Femur (tissue), 1 donor: ENCODE data around the gene XPNPEP3.
"Not testable (repeated sequence)": the region's sequence is repeated elsewhere in the genome, so short reads cannot be mapped to it uniquely, and the experiment has no call there.

ENCODE experiments used
- DNase-seq: peaks from one replicate; pipeline ENCODE4 v3.0.0-alpha.2; 2017

Gene XPNPEP3

DNA sequence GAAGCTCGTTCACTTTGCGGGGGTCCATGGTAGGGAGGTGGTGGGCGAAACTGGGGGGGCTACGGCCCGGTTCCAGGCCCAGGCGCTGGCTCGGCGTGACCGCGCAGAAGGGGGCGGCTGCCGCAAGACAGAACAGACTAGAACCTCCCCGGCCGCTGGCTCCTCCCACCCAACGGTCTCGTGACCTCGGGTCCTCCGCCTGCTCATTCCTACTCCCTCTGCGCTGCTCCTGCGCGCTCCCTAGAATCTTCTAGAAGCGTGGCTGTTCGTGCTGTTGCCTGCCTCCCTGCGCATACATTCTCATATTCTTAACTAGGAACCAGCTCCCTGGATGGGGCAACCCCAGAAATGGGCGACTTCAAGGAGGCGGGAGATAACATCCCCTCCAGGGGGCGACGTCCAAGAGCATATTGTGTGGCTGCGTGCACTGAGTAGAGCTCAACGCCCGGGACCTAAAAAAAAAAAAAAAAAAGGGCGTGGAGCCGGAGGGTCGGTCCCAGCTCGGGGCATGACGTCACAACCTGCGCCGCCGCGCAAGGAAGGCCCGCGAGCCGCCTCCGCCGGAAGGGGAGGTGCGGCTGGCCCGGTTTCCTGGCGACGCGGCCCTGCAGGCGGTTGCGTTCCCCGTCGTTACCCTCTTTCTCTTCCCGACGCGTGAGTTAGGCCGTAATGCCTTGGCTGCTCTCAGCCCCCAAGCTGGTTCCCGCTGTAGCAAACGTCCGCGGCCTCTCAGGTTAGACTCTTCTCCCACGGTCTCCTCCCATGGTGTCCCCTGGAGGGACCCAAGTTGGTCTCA, at the start of gene XPNPEP3, which contains the start of gene ST13:
TSS of gene XPNPEP3 (plus strand) at position 636 of the 796 bp plus-strand sequence. CDS start at position 670, 34 bp downstream.
TSS of gene ST13 (minus strand) at position 127 of the 796 bp plus-strand sequence. CDS start at position 28, 99 bp downstream.
- peak; percentile 98 for DNase-seq

DNA sequence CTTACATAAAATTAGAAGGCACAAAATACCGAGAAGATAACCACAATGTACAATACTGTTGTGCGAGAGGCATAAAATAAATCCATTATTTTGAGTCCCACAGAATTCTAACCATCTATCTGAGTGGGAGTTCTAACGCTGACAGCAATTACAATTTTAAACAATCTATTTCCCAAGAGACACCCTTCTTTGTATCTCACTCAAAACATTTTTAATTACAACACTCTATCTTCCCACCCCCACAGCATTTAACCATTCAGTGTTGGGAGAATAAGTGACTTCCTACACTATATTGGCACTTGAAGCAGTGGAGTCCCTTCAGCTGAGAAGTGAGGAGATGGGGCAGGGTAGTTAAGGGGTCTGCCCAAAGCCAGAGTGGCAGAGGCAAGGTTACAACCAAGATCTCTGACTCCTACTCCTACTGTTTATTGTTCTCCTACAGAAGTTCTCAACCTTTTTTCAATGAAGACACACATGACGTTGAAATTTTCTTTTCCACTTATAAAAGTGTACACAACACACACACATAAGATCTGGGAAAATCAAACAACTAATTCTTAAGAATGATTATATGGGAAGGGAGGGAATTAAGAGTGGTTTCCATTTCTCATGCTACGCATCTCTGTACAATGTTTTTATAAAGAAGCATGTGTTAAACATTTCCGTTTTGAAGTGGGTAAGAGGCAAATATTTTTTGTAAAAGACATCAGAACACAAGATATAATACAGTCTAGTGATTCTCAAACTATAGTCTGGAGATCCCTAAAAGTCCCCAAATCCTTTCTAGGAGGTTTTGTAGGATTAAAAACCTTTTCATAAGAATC, 48.7 kb upstream of the XPNPEP3 start:
- no peak for DNase-seq

DNA sequence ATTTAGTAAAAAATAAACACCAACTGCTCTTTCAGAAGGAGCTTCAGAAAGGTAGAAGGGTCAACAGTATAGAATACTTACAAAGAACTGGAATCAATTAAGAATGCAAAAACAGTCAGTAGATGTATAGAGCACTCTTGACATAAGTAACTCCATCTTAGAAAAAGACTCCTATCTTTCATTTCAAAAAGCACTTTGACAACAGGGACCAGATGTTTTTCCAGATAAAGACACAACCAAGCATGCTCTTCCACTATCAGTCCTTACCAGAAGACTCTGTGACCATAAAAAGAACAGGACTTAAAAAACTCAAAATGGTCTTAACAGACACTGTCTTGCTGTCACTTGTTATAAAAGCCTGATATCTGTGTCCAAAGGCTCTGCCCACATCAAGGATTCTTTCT, 43.0 kb upstream of the XPNPEP3 start:
- no peak for DNase-seq

DNA sequence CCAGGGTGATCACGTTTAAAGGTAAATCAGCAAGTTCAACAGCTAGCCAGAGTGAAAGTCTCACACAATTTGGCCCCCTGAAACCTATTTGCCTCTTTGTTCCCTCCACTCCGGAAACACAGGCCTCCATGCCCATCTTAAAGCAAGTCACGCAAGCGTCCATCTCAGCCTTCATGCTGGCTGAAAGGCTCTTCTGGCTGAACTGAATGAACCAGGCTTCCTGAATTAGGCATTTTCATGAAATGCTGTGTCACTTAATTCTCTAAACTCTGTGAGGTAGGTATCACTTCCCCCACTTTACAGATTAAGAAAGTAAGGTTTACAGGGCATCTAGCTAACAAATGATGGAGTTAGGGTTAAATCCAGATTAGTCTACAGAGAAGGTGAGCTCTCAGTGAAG, 39.2 kb upstream of the XPNPEP3 start:
- no peak for DNase-seq

DNA sequence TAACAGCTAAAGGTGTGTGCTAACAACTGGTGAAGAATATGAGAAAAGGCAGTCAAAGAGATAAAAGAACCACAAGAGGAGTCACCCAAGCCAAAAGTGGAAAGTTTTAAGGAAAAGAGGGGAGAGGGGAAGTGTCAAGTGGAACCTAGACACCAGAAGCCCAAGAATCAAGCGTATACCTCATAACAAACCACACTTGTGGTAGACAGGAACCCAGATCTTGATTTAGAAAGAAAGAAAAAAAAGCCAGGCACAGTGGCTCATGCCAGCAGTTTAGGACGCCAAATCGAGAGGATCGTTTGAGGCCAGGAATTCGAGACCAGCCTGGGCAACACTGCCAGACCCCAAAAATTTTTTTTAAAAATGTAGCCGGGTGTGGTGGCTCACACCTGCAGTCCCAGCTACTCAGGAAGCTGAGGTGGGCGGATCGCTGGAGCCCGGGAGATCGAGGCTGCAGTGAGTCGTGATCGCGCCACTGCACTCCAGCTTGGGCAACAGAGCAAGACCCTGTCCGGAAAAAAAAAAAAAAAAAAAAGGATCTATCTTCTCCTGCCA, 38.7 kb upstream of the XPNPEP3 start:
- DNase-seq: no peak

DNA sequence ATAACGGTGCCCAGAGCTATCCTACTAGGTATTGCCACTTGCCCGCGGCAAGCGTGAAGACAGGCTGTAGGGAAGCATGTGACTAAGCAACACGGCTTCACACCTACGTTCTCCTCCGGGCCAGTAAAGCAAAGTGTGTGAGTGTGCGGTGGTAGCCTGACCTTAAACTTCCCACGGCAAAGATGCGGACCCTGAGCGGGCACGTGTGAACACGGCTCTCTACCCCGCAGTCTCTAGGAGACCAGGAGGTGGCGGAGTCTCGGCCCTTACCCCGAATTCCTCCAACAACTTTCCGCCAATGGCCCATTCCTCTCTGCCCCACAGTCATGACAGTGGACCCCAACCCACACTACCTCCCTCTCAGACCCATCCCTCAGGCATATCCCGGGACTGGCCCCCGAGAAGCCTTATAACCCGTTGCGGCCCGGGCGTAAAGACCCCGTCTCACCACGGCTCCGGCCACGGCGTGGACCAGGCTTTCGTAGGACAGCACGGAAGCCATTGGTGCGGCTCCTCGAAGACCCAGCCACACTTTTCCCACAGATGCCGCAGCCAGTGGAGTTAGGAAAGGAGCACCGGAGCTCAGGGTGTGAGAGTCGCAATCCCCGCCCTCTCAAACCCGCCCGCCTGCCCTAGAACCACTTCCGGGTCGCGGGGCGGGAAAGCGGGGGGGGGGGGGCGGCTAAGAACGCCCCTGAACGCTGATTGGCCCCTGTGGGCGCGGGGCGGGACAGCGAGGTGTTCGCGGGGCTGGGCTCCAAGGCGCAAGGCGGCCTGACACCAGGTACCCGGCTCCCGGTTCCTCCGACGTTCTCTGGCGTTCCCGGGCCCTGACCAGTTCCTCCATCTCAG, 38.0 kb upstream of the XPNPEP3 start, which contains the start of gene SLC25A17:
TSS of gene SLC25A17 (minus strand) at position 600 of the 852 bp plus-strand sequence. CDS start at position 502, 98 bp downstream.
- peak; percentile 95 for DNase-seq

DNA sequence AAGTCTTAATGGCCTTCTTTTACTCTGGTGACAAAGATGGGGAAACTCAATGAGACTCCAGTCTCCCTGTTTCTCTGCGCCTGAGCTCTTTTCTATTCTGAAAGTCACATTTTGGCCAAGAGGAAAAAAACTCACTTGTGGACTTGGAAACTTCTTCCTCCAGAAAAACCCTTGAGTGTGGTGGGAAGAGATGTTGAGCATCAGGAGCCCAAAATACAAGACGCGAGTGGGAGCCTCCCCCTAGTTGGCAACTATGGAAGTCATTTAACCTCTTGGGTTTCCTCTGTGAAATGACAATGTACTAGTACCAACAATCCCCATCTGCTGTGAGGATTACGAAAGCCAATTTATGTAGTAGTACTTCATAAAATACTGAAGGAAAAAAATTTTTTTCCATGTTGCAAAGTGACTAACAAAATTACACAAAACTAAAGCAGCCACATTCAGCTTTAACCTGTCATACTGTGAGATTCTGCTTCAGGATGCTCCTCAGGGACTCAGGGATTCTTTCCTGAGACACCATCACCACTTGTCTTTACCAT, 37.3 kb upstream of the XPNPEP3 start:
- DNase-seq: no peak

DNA sequence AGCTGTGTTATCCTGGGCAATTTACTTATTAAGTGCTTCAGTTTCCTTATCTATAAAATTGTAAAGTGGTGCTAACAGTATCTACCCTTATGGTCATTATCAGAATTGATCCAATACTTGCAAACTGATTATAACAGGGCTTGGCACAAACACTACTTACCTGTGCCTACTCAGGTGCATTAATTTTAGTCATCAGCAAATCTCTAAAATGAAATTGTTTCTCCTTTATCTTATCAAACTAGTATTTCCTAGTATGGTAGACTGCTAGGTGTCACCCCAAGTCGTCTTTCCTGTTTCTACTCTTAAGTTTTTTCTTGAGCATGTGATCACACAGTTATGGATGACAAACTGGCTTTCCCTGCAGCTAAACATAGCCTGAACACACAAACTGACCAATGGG, 33.5 kb upstream of the XPNPEP3 start:
- no peak for DNase-seq

DNA sequence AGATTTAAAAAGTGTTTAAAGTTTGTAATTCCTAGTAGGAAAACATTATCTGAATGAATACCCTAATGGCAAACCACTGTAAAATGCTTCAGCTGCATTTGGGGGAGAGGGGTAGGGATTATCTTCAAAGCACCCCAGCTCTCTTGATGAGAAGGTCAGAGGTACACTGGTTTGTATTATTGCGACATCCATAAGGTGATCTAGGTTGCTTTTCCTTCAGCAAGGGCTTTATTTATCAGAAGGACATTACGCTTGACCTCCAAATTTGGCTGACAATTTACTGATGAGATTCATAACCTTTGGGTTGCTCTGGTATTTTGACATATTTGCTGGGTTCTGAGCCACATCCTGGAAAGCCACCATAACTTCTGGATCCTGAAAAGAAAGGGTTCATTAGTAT, 30.7 kb upstream of the XPNPEP3 start:
- not testable (repeated sequence) for DNase-seq

DNA sequence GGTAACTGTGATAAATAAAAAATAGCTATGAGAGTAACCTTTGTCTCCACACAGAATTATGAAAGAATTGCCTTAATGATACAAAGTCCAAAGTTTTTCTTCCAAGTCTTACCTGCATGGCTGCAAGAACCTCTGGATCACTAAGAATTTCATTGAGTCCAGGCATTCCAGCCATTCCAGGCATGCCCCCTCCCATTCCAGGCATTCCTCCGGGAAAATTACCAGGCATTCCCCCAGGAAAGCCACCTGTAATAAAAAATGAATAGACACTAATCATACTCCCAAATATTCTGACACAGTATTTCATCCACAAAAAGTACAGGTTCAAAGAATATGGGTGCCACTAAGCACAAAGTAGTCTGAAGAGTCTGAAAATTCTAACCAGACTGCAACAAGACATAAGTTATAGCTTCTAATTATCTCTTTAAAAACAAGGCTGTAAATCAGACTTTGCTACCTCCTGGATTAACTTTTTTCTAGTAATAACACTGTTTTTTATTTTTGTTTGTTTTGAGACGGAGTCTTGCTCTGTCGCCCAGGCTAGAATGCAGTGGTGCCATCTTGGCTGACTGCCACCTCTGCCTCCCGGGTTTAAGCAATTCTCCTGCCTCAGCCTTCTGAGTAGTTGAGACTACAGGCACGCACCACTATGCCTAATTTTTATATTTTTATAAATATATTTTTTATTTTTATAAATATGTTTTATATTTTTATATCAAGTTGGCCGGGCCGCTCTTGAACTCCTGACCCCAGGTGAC, 29.8 kb upstream of the XPNPEP3 start:
- no peak for DNase-seq

DNA sequence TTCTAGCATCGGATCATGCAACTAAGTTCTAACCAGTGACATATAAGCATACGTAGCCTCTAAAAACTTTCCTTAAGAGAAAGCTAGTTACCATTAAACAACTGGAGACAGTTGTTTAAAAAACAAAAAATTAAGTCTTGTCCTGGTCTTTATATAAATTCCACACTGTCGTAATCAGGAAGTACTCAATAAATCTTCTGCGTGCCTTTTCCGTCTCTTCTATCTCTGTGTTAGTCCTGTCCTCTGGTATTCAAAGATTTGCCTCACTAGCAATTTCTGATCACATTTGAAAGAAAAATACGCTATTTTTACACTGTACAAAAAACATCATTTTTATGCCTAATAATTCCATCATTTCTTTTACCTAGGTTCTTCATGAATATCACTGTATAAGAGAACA, 27.8 kb upstream of the XPNPEP3 start:
- no peak for DNase-seq

DNA sequence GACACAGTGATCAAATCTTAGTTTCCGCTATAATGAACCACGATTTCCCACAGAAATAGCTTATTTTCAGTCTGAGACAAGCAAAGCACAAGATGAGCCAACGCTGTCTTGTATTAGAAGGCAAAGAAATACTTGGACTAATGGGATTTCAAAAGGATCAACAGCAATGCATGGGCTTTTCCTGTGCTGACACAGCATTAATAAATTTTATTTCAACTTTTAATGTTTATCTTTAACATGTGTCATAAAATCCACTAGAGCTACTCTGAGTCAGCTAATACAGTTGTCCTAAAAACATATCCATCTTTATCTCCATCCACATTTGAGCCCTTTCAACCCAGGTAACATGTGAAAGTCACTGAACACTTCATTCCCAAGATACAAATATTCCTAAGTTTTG, 22.3 kb upstream of the XPNPEP3 start:
- DNase-seq: no peak

DNA sequence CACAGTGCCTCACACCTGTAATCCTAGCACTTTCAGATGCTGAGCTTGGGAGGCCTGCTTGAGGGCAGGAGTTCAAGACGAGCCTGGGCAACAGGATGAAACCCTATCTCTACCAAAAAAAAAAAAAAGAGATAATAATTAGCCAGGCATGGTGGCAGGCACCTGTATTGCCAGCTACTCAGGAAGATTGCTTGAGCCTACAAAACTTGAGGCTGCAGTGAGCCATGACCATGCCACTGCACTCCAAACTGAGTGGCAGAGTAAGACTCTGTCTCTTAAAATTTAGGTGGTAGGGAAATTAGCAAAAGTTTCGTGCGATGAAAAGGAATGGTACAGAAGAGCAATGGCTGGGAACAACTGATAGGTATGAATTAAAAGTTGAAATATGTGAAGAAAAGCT, 18.5 kb upstream of the XPNPEP3 start:
- no peak for DNase-seq

DNA sequence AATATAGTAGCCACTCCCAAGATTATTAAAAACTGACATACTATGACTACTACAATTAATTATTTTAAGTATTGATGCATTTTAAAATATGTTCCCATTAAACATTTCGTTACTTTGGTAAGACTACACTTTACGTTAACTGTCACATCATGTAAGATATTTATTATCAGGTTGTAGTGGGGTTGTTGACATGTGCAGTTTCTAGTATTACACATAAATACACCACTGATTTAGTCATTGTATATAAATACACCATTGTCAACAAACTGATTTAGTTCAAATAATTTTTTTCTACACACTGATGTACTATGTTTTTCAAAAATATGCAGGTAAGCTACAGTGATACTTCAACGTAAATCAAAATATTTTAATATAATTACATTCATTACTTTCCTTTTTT, 12.0 kb upstream of the XPNPEP3 start:
- no peak for DNase-seq

DNA sequence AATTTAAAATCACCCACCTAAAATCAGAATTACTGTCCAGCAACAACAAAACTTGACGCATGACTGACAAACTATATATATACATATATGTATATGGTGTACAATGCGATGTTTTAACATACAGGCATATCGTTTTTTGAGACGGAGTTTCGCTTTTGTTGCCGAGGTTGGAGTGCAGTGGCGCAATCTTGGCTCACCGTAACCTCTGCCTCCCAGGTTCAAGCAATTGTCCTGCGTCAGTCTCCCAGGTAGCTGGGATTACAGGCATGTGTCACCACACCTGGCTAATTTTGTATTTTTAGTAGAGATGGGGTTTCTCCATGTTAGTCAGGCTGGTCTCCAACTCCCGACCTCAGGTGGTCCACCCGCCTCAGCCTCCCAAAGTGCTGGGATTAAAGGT, 11.1 kb upstream of the XPNPEP3 start:
- not testable (repeated sequence) for DNase-seq

DNA sequence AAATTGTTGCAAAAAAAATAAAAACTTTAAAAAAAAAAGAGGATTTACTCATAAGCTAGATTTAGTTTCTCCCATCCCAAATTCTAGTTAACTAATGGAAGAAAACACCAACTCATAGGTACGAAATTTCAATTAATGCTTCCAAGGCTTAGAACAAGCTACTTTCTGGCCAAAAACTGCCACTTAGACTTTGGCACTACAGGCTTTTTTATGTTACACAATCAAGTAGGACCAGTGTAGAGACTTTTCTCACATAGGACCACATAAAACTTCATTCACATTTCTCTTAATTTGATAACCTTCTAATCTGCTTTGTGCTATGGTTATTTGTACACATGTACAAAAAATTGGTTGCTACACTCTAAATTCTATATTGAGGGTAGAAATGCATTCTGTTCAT, 3.6 kb upstream of the XPNPEP3 start:
- no peak for DNase-seq

DNA sequence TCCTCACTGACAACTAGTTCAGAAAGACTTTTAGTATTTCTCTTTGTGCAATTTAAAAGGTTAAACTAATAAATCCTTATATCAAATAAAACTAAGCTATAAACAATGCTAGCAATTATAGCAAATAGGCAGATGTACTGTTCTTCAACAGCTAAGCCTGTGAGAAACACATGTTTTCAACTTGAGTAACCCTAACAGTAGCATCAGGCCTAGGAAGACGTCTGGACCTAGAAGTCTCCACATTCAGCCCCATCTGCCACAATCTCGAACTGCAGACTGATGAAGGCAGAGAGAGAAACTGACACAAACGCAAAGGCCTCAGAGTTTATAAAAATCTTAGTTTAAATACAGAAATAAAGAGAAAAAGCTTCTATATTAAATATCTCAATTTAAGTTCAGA, 3.0 kb upstream of the XPNPEP3 start:
- no peak for DNase-seq

DNA sequence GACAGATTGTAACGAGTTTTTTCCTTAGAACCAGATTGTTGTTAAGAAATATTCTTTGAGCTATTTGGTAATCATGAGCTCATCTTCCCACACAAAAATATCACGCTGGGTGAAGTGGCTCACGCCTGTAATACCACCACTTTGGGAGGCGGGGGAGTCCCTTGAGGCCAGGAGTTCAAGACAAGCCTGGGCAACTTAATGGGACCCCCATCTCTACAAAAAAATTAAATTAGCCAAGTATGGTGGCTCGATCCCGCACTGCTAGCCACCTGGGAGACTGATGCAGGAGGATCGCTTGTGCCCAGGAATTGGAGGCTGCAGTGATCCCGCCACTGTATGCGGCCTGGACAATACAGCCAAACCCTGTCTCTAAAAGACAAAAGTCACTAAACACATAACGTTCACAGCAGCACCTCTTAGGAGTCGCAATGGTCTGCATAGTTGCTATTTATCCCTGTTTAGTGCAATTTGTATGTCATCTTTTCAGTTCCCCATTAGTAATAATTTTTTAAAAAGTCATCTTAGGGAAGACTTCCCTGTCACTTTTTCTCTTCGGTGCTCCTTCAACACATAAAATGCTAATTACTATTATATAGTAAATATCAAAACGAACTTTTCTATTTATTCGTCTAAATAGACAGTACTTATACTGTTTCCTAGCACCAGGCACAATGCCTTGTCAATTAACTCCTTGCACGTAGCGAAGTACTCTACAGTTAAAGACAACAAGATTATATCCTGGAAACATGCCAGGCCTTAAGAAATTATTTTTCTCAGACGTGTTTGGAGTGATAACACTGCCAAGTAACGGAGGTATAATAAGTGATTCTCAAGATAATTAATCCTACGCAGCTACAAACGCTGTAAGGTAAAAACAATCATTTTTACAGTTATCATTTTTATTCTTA, 1.6 kb upstream of the XPNPEP3 start:
- peak; percentile 13 for DNase-seq

DNA sequence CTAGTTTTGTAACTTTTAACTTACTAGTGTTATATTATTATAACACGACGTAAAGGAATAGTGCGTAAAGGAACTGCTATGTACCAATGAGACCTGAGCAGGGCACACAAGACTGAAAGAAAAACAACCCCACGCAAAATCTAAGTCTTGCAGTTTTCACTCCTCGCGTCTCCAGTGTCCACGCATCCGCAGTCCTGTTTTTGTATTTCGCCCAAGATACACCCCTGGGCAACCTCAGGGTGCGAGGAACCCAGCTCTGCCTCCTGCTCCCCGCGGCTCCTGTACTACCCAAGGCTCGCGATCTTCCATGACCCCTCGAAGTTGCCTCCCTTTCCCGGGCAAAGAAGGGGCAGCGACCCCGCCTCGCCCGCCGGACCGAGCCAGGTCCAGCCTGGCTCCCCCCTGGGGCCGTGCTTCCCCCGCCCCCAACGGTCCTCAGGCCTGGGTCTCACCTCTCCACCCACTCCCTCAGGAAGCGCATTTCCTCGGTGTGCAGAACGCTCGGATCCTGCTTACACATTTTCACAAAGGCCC, 902 bp upstream of the XPNPEP3 start:
- peak; percentile 48 for DNase-seq

DNA sequence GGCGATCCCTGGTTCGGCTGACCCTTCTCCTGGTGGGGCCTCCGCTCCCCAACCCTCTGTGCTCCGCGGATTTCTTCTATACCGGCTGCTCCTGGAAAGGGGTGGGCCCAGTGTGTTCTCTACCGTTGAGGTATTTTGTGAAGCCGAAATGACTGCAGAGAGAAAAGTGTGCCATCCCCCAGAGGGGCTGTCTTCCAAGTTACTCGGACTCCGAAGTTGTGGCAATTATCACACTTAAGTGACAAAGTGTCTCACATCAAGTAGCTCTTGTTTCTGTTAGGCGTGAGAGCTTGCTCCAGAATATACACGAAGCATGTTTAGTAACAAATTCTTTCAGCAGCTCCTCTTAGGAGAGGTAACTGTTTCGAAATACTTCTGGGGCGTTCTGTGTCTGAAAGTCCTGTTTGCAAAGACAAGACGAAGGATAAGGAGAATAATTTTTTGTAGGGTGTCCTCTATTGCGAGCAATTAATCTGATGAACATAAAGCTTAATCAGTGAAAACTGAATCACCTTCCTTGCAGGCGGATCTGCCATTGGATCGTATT, 434 bp downstream of the XPNPEP3 start:
- no peak for DNase-seq
